ENCODE results near the gene C9orf72. TPM values are rescaled to one million over a fixed set of nuclear protein-coding genes. Genes with fewer than 3 reads are reported as not detected.

The C9orf72 gene
- total and polyA plus RNA-seq, 3 donors from 2014 or later, result 27.9 to 38.5 (median 32.0) TPM

- Histone ChIP-seq H3K4me1 (peaks cover 6% of the 10 kb centered on the region), H3K27me3 (no peaks in the 10 kb centered on the region), H3K9me3 (no peaks in the 10 kb centered on the region), H3K36me3 (ENCODE audit: low read depth, missing control alignments) (no peaks in the 10 kb centered on the region), H3K27ac (peak overlapping the region; percentile 89 to 96), H3K4me3 (peak overlapping the region; percentile 78 to 87)
- intact Hi-C loops (cut with DNase I; ENCODE audit: low total_unique reads), result loop anchor here (5.0 kb wide), 1 partner anchor 196 kb away; no protein-coding TSS in a partner anchor
- no peak for TF ChIP-seq POLR2A (IDR thresholded peaks at IDR 0.05)
- no peak for TF ChIP-seq CTCF (IDR thresholded peaks at IDR 0.05)
- peak; percentile 89 for DNase-seq
- WGBS, 2 donors, result 1% methylated on average over 24 to 42 of the region's 44 CpGs
Observed at GRCh38 chr9:27528076-27528885, 45.0 kb downstream of the C9orf72 start.

- TF ChIP-seq CTCF (IDR thresholded peaks at IDR 0.05) (no peak), POLR2A (IDR thresholded peaks at IDR 0.05) (no peak)
- DNase-seq, result no peak
- peaks cover 6% of the 10 kb centered on the region for H3K4me1 ChIP-seq
- peak overlapping the region; percentile 89 to 96 for H3K27ac ChIP-seq
- whole genome bisulfite sequencing, 2 donors, result 21 to 23% methylated on average over 4 to 8 of the region's 8 CpGs
- intact Hi-C loops (cut with DNase I; ENCODE audit: low total_unique reads), result loop anchor here (5.0 kb wide), 1 partner anchor 195 kb away; no protein-coding TSS in a partner anchor
- no peaks in the 10 kb centered on the region for H3K36me3 ChIP-seq (ENCODE audit: low read depth, missing control alignments)
- H3K27me3 ChIP-seq, result no peaks in the 10 kb centered on the region
- H3K4me3 ChIP-seq, result peak overlapping the region; percentile 78 to 87
- H3K9me3 ChIP-seq, result no peaks in the 10 kb centered on the region
Observed at GRCh38 chr9:27527702-27528075, 45.6 kb downstream of the C9orf72 start.

- Histone ChIP-seq H3K27ac (no peak within 1 kb of the TSS), H3K27me3 (no peaks in the 10 kb centered on the region), H3K4me3 (no peak within 1 kb of the TSS), H3K36me3 (ENCODE audit: low read depth, missing control alignments) (no peaks in the 10 kb centered on the region), H3K4me1 (no peaks in the 10 kb centered on the region), H3K9me3 (no peaks in the 10 kb centered on the region)
- intact Hi-C loops (cut with DNase I; ENCODE audit: low total_unique reads), result no loop called here
- WGBS, 2 donors, result 95 to 97% methylated on average over 2 of the region's 2 CpGs
- TF ChIP-seq CTCF (IDR thresholded peaks at IDR 0.05) (no peak), POLR2A (IDR thresholded peaks at IDR 0.05) (no peak)
- no peak for DNase-seq
Observed at GRCh38 chr9:27524236-27524635, 49.0 kb downstream of the C9orf72 start, which contains the start of gene IFNK. IFNK (plus strand) TSS chr9:27524290; CDS start chr9:27524337, 47 bp downstream.

- no peaks in the 10 kb centered on the region for H3K36me3 ChIP-seq (ENCODE audit: low read depth, missing control alignments)
- DNase-seq, result no peak
- H3K9me3 ChIP-seq, result no peaks in the 10 kb centered on the region
- no peak for TF ChIP-seq CTCF (IDR thresholded peaks at IDR 0.05)
- no peaks in the 10 kb centered on the region for H3K4me1 ChIP-seq
- no peak overlapping the region for H3K4me3 ChIP-seq
- intact Hi-C loops (cut with DNase I; ENCODE audit: low total_unique reads), result no loop called here
- no peak overlapping the region for H3K27ac ChIP-seq
- no peaks in the 10 kb centered on the region for H3K27me3 ChIP-seq
Observed at GRCh38 chr9:27523141-27523540, 50.1 kb downstream of the C9orf72 start.

- no peak overlapping the region for H3K4me3 ChIP-seq
- H3K27ac ChIP-seq, result no peak overlapping the region
- TF ChIP-seq CTCF (IDR thresholded peaks at IDR 0.05), result no peak
- TF ChIP-seq POLR2A (IDR thresholded peaks at IDR 0.05), result no peak
- H3K27me3 ChIP-seq, result no peaks in the 10 kb centered on the region
- 89 to 90% methylated on average over 4 of the region's 4 CpGs for WGBS, 2 donors
- H3K36me3 ChIP-seq (ENCODE audit: low read depth, missing control alignments), result no peaks in the 10 kb centered on the region
- intact Hi-C loops (cut with DNase I; ENCODE audit: low total_unique reads), result no loop called here
- no peaks in the 10 kb centered on the region for H3K4me1 ChIP-seq
- H3K9me3 ChIP-seq, result no peaks in the 10 kb centered on the region
- no peak for DNase-seq
Observed at GRCh38 chr9:27520986-27521385, 52.3 kb downstream of the C9orf72 start.
